ENCODE measurements around the gene FBXO41.

Gene FBXO41

DNA sequence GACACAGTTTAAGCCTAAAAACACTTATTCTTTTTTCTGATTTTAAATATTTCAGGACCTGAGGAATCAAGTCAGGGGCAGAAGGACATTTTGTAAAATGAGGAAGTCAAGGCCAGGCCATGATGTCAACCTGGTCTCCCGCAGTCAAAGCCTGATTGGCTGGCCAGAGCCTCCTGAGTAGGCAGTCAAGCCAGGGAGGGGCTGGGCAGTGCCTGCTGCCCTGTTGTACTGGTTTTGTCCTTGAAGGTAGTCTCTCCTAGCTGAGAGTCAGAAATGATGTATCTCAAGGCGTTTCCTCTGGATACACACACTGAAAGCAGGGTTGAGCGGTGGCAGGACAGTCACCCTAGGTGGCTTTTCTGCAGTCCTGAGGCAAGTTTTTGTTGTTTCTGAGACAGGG is 30.4 kb downstream of the FBXO41 start:
- H3K4me3 ChIP-seq (replicated peaks; ENCODE audit: low read depth, low read length), result no peak overlapping the region
- TF ChIP-seq, protein P1, sequence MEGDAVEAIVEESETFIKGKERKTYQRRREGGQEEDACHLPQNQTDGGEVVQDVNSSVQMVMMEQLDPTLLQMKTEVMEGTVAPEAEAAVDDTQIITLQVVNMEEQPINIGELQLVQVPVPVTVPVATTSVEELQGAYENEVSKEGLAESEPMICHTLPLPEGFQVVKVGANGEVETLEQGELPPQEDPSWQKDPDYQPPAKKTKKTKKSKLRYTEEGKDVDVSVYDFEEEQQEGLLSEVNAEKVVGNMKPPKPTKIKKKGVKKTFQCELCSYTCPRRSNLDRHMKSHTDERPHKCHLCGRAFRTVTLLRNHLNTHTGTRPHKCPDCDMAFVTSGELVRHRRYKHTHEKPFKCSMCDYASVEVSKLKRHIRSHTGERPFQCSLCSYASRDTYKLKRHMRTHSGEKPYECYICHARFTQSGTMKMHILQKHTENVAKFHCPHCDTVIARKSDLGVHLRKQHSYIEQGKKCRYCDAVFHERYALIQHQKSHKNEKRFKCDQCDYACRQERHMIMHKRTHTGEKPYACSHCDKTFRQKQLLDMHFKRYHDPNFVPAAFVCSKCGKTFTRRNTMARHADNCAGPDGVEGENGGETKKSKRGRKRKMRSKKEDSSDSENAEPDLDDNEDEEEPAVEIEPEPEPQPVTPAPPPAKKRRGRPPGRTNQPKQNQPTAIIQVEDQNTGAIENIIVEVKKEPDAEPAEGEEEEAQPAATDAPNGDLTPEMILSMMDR (IDR thresholded peaks at IDR 0.05; ENCODE audit: low read length, missing control alignments), result no peak
- DNase-seq (ENCODE audit: low read depth), result no peak

DNA sequence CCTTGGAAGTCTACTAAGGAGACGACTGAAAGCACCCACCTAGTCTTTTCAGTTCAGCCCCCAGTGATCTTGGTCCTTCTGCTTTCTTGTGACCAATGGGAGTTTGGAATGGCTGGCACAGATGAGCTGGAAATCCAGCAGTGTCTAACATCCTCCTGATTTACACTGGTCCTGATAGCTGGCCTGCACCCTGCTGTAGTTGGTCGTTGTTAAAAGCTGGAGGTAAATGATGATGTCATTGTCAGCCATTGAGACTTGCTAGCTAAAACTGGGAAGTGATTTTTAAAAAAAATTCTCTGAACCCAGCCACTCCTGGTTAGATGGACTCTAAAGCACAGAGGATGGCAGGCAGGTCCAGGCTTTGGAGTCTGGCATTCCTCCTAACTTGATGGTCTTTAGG is 30.9 kb downstream of the FBXO41 start:
- DNase-seq (ENCODE audit: low read depth), result no peak
- no peak overlapping the region for H3K4me3 ChIP-seq (replicated peaks; ENCODE audit: low read depth, low read length)
- TF ChIP-seq, protein P1 (IDR thresholded peaks at IDR 0.05; ENCODE audit: low read length, missing control alignments), result no peak

DNA sequence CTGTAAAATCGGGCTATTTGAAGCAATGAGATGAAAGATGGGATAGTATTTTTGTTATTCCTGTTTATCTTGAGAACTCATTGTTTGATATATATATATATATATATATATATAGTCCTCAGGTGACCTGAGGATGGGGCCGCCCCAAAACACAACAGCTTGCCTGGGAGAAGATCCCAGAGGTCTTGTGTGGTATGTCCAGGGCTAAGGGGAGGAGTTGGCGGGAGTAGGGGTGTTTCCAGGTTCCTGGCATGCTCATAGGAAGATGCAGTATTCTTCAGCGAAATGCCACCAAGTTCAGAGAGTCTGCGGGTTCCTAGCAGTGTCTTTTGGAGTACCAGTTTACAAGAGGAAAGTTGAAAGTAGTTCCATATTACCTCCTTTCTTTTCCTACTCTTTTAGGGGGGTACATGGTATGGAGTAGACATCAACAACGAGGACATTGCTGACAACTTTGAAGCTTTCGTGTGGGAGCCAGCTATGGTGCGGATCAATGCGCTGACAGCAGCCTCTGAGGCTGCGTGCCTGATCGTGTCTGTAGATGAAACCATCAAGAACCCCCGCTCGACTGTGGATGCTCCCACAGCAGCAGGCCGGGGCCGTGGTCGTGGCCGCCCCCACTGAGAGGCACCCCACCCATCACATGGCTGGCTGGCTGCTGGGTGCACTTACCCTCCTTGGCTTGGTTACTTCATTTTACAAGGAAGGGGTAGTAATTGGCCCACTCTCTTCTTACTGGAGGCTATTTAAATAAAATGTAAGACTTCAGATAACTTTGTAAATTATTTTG is 31.8 kb downstream of the FBXO41 start:
- DNase-seq (ENCODE audit: low read depth), result no peak
- TF ChIP-seq, protein P1 (IDR thresholded peaks at IDR 0.05; ENCODE audit: low read length, missing control alignments), result no peak
- no peak overlapping the region for H3K4me3 ChIP-seq (replicated peaks; ENCODE audit: low read depth, low read length)

DNA sequence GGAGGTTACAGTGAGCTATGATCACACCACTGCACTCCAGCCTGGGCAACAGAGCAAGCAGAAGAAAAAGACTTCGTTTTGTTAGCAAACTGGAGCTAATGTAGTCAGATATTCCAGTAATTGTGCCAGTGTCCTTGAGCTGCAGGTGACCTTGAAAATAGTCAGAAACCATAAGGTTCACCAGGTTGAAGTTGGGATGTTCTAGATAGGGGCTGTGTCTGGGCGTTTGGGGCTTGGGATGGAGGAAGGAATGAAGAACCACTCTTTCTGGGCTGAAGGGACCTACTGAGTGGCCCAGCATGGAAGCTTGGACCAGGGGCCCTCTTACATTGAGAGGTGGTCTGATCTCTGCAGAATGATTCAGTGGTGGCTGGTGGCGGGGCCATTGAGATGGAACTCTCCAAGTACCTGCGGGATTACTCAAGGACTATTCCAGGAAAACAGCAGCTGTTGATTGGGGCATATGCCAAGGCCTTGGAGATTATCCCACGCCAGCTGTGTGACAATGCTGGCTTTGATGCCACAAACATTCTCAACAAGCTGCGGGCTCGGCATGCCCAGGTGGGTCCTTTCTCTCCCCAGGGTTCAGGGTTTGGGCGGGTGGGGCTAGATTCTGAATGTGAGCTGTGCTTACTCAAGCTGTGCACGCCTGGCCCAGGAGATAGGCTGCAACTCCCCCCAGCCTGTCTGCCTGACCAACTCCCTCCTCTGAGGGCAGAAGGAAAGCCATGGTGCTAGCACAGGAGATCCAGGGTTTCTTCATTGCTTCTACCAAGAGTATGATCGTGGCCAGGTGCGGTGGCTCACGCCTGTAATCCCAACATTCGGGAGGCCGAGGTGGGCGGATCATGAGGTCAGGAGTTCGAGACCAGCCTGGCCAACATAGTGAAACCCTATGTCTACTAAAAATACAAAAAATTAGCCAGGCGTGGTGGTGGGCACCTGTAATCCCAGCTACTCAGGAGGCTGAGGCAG is 33.1 kb downstream of the FBXO41 start:
- DNase-seq (ENCODE audit: low read depth), result no peak
- no peak overlapping the region for H3K4me3 ChIP-seq (replicated peaks; ENCODE audit: low read depth, low read length)
- TF ChIP-seq, protein P1 (IDR thresholded peaks at IDR 0.05; ENCODE audit: low read length, missing control alignments), result no peak

DNA sequence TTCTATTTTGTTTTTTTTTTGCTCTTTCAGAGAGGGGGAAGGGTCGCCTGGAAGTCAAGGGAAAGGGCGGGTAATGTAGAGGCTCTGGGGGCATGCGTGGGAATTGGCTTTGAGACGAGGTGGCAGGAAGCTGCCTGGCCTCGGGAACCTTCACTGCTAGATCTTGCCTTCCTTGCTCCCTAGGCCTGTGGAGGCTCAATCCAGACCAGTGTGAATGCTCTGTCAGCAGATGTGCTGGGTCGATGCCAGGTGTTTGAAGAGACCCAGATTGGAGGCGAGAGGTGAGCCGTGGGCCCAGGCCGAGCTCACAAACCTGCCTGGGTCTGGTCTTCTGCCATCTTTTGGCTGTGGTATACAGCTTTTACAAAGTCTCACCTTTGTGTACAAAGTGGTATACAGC is 34.6 kb downstream of the FBXO41 start:
- TF ChIP-seq, protein P1 (IDR thresholded peaks at IDR 0.05; ENCODE audit: low read length, missing control alignments), result no peak
- no peak for DNase-seq (ENCODE audit: low read depth)
- H3K4me3 ChIP-seq (replicated peaks; ENCODE audit: low read depth, low read length), result no peak overlapping the region

DNA sequence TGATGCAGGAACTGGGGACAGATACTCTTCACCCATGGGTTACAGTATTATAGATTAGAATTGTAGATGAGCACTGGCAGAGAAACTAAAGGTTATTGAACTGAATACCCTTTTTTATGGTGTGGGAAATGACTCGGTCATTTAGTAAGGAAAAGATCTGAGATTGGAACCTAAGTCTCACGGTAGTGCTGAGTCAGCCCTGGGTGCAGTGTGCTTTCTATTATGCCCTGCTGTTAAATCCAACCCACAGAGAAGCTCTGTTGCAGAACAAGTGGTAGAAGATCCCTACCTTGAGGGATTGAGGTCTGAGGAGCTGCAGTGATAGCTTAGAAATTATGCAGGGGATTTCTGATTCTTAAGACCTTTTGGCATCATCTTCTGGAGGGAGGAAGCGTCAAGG is 37.4 kb downstream of the FBXO41 start:
- DNase-seq (ENCODE audit: low read depth), result no peak
- TF ChIP-seq, protein P1 (IDR thresholded peaks at IDR 0.05; ENCODE audit: low read length, missing control alignments), result no peak
- no peak overlapping the region for H3K4me3 ChIP-seq (replicated peaks; ENCODE audit: low read depth, low read length)
